Vagina (tissue), 2 donors: Measurements from ENCODE around the gene HEATR3. TPM values are rescaled to one million over a fixed set of nuclear protein-coding genes. Genes with fewer than 3 reads are reported as not detected.

Experiments
- DNase-seq, 2 donors: peaks; one replicate each; pipeline ENCODE4 v3.0.0-alpha.2; 2017; ENCODE audit errors: extremely low spot score in 2 of 2
- H3K27ac ChIP-seq: fragments of 200-600 bp; sonication (generic); one replicate; pipeline ENCODE4 v1.5.1; 2019
- H3K27me3 ChIP-seq: fragments of 200-600 bp; sonication (generic); one replicate; pipeline ENCODE4 v1.5.1; 2019
- H3K36me3 ChIP-seq, 2 donors: fragments of 200-600 bp; sonication (generic); one replicate each; pipeline ENCODE4 v1.5.1; 2017 to 2019
- H3K4me1 ChIP-seq: fragments of 200-600 bp; sonication (generic); one replicate; pipeline ENCODE4 v1.5.1; 2019
- H3K4me3 ChIP-seq, 2 donors: fragments of 200-600 bp; sonication (generic); 1 replicate in 1 of 2; 2 replicates in 1 of 2; pipeline ENCODE4 v1.5.1; 2016 to 2019
- H3K9me3 ChIP-seq: fragments of 200-600 bp; sonication (generic); one replicate; pipeline ENCODE4 v1.5.1; 2019
- POLR2A ChIP-seq, 2 donors: fragments of 450-650 bp; IDR thresholded peaks; one replicate each; pipeline ENCODE4 v1.6.1; 2017; ENCODE audit warnings: antibody characterized with exemption in 2 of 2, mild to moderate bottlenecking in 2 of 2, moderate library complexity in 2 of 2
- POLR2AphosphoS5 ChIP-seq, 2 donors: sonication (generic); formaldehyde crosslinking; IDR thresholded peaks; one replicate each; pipeline ENCODE4 v1.9.0; 2017; ENCODE audit warnings: antibody characterized with exemption in 2 of 2, mild to moderate bottlenecking in 2 of 2, low read depth in 1 of 2; ENCODE audit not compliant: insufficient read depth in 1 of 2
- intact Hi-C: fragments of 100-400 bp; cut with DNase I; formaldehyde crosslinking; loops from one replicate; pipeline ENCODE4 v1.15.1; 2023
- total RNA-seq: library from RNA; depleted of rRNA; stranded (reverse); fragments of >200 nt; gene quantifications from one replicate; pipeline ENCODE4 v1.2.3, GENCODE V29; 2016
- TF ChIP-seq, protein P1 (sequence below), 3 experiments: fragments of 450-650 bp in 2 of 3; fragments of 200-600 bp in 1 of 3; sonication (generic) in 1 of 3; IDR thresholded peaks; one replicate each; pipeline ENCODE4 v1.5.1; 2017 to 2019; ENCODE audit warnings: antibody characterized with exemption in 3 of 3, mild to moderate bottlenecking in 2 of 3, moderate library complexity in 2 of 3

The HEATR3 gene
- total RNA-seq, 1 donor from 2014 or later = 16.5 TPM

- Histone ChIP-seq H3K9me3 (no peaks in the 10 kb centered on the region), H3K4me1 (peaks cover 18% of the 10 kb centered on the region), H3K4me3 (no peak overlapping the region), H3K27ac (no peak overlapping the region), H3K36me3 (peaks cover 0 to 17% of the 10 kb centered on the region in 2 donors), H3K27me3 (no peaks in the 10 kb centered on the region)
- no peak for DNase-seq
- TF ChIP-seq POLR2AphosphoS5 (IDR thresholded peaks at IDR 0.05; ENCODE audit: insufficient read depth in 1 of 2, low read depth in 1 of 2) (no peak), POLR2A (IDR thresholded peaks at IDR 0.05) (no peak)
- TF ChIP-seq, protein P1, sequence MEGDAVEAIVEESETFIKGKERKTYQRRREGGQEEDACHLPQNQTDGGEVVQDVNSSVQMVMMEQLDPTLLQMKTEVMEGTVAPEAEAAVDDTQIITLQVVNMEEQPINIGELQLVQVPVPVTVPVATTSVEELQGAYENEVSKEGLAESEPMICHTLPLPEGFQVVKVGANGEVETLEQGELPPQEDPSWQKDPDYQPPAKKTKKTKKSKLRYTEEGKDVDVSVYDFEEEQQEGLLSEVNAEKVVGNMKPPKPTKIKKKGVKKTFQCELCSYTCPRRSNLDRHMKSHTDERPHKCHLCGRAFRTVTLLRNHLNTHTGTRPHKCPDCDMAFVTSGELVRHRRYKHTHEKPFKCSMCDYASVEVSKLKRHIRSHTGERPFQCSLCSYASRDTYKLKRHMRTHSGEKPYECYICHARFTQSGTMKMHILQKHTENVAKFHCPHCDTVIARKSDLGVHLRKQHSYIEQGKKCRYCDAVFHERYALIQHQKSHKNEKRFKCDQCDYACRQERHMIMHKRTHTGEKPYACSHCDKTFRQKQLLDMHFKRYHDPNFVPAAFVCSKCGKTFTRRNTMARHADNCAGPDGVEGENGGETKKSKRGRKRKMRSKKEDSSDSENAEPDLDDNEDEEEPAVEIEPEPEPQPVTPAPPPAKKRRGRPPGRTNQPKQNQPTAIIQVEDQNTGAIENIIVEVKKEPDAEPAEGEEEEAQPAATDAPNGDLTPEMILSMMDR (IDR thresholded peaks at IDR 0.05) = no peak
- intact Hi-C loops = no loop called here
Observed at GRCh38 chr16:50068550-50068949, 2.8 kb downstream of the HEATR3 start.

GRCh38 chr16:50069060-50069459 lies 3.3 kb downstream of the HEATR3 start:
- Histone ChIP-seq H3K27me3 (no peaks in the 10 kb centered on the region), H3K27ac (no peak overlapping the region), H3K36me3 (peaks cover 0 to 17% of the 10 kb centered on the region in 2 donors), H3K9me3 (no peaks in the 10 kb centered on the region), H3K4me1 (peaks cover 18% of the 10 kb centered on the region), H3K4me3 (no peak overlapping the region)
- DNase-seq = no peak
- TF ChIP-seq POLR2AphosphoS5 (IDR thresholded peaks at IDR 0.05; ENCODE audit: insufficient read depth in 1 of 2, low read depth in 1 of 2) = no peak
- TF ChIP-seq POLR2A (IDR thresholded peaks at IDR 0.05) = no peak
- TF ChIP-seq, protein P1 (IDR thresholded peaks at IDR 0.05) = no peak
- intact Hi-C loops = no loop called here

- no peaks in the 10 kb centered on the region for H3K27me3 ChIP-seq
- H3K36me3 ChIP-seq = peaks cover 0 to 17% of the 10 kb centered on the region in 2 donors
- DNase-seq = no peak
- TF ChIP-seq POLR2A (IDR thresholded peaks at IDR 0.05) = no peak
- TF ChIP-seq, protein P1 (IDR thresholded peaks at IDR 0.05) = no peak
- TF ChIP-seq POLR2AphosphoS5 (IDR thresholded peaks at IDR 0.05; ENCODE audit: insufficient read depth in 1 of 2, low read depth in 1 of 2) = no peak
- H3K4me3 ChIP-seq = no peak overlapping the region
- no peaks in the 10 kb centered on the region for H3K9me3 ChIP-seq
- intact Hi-C loops = no loop called here
- H3K4me1 ChIP-seq = peaks cover 18% of the 10 kb centered on the region
- no peak overlapping the region for H3K27ac ChIP-seq
Observed at GRCh38 chr16:50071075-50071671, 5.4 kb downstream of the HEATR3 start.

- no peaks in the 10 kb centered on the region for H3K27me3 ChIP-seq
- intact Hi-C loops = no loop called here
- DNase-seq = no peak
- no peak for TF ChIP-seq POLR2A (IDR thresholded peaks at IDR 0.05)
- TF ChIP-seq, protein P1 (IDR thresholded peaks at IDR 0.05) = no peak
- no peak overlapping the region for H3K4me3 ChIP-seq
- H3K36me3 ChIP-seq = peaks cover 0 to 17% of the 10 kb centered on the region in 2 donors
- H3K27ac ChIP-seq = no peak overlapping the region
- no peaks in the 10 kb centered on the region for H3K9me3 ChIP-seq
- H3K4me1 ChIP-seq = peaks cover 4% of the 10 kb centered on the region
Observed at GRCh38 chr16:50072730-50073129, 7.0 kb downstream of the HEATR3 start.

DNA sequence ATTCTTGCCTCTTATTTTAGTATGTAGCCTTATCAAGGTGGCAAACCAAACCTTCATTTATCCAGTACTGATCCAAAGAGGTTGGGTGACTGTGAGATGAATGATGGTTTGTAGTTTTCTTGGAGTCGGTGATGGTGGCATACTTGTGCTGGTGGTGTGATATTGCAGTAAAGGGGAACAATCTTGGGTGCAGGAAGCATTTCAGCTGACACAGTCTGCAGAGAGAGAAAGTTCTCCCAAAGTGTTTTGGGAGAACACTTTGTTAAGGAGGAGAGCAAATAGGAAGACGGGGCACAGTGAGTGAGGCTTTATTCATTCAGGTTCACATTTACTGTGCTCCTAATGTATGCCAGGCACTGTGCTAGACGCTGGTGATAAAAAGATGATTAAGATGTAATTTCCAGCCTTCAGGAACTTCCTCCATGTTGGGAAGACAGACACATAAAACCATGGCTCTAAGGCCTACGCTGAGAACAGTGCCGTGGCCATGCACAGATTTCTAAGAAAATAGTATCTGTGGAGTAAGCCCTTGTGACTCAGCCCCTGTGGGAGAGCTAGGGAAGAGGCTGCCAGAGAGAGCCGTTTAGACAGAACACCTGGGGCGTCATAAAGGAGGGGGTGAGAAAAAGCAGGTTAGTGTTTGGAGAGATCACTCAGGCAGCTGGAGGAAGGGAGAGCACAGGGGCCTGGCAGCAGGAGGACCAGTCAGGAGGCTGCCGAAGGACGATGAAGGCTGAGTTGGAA lies 13.8 kb downstream of the HEATR3 start:
- H3K27ac ChIP-seq = no peak overlapping the region
- H3K9me3 ChIP-seq = no peaks in the 10 kb centered on the region
- H3K27me3 ChIP-seq = no peaks in the 10 kb centered on the region
- peaks cover 0 to 9% of the 10 kb centered on the region in 2 donors for H3K36me3 ChIP-seq
- TF ChIP-seq, protein P1 (IDR thresholded peaks at IDR 0.05) = no peak
- TF ChIP-seq POLR2AphosphoS5 (IDR thresholded peaks at IDR 0.05; ENCODE audit: insufficient read depth in 1 of 2, low read depth in 1 of 2) = no peak
- no peak for TF ChIP-seq POLR2A (IDR thresholded peaks at IDR 0.05)
- H3K4me1 ChIP-seq = no peaks in the 10 kb centered on the region
- H3K4me3 ChIP-seq = no peak overlapping the region
- DNase-seq = no peak
- intact Hi-C loops = no loop called here
